ENCODE data around the gene FAM120AOS.

The FAM120AOS gene

DNA sequence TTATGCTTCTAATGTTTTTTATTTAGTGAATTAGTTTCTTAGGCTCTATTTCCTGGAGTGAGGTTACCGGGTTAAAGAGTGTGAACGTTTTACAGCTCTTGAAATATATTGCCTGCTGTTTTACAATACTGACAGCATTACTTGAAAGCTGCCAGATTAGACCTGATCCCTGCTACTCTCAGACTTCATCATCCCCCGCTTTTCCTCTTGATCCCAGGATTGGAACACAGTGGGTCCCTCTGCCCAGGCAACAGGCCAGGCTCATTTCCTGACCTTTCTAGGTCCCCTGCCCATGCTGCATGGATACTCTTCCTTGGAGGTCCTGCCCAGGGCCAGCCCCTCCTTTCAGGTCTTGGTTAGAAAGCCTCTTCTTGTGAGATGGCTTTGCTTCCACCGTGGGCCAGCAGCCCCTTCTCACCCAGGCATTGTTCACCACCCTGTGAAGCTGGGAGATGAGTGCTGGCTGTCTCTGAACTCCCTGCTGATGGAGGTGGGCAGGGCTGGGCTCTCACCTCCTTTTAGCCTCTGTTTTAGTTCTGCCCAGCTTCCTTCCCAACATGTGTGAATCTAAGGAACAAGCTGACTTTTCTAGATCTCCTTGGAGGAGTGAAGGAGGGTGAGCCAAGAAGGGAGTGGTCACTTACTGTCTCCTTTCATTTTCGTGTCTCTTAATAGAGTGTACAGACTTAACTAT lies 15.5 kb upstream of the FAM120AOS start:
- FAIRE-seq (no peak), DNase-seq (ENCODE audit: insufficient read length, low spot score) (no peak)

GRCh38 chr9:93467462-93467861 lies 14.1 kb upstream of the FAM120AOS start:
- FAIRE-seq, result no peak
- DNase-seq (ENCODE audit: insufficient read length, low spot score), result no peak

- FAIRE-seq (no peak), DNase-seq (ENCODE audit: insufficient read length, low spot score) (no peak)
Measured at GRCh38 chr9:93467062-93467416, 13.7 kb upstream of the FAM120AOS start.

DNA sequence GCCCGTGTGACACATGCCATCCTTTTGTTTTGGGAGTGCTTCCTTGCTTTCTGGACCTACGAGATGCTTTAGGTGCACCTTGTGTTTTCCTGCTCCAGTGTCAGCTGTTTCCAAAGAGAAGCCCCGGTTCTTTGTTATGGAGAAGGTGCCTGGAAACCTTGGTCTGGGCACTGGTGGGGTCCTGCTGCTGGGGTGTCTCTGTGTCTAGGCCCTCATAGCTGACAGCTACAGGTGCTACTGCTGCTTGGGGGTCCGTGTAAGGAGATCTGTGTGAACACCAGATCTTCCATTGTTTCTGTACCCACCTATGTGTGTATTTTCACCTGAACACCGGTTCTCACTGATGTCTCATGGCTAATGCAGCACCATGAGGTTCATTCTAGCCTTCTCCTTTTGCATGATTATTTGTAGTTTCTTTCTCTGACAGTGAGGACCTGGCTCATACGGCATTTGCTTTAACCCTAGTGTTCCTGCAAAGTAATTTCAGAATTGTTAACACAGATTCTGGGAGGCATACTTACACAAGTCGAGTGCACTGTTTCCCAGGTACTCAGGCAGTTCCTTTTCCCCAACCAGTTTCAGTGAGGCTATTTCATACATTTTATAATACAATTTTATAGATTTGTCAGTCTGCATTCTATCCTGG lies 13.2 kb upstream of the FAM120AOS start:
- no peak for DNase-seq (ENCODE audit: insufficient read length, low spot score)
- FAIRE-seq, result no peak

DNA sequence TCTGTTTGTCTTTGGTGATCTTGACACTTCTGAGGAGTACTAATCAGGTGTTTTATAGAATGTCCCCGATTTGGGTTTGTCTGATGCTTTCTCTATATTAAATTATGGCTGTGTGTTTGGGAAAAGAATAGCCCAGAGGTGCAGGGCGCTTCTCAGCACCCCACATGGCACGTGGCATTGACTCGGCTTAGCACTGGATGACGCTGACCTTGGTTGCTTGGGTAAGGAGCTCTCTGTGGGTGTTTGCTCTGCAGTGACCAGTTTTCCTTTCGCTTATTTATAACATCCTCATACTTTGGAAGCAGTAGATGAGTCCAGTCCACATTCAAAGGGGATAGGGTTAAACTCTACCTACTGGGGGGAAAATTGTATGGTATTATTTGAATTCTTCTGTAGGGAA lies 12.5 kb upstream of the FAM120AOS start:
- DNase-seq (ENCODE audit: insufficient read length, low spot score) (no peak), FAIRE-seq (no peak)

DNA sequence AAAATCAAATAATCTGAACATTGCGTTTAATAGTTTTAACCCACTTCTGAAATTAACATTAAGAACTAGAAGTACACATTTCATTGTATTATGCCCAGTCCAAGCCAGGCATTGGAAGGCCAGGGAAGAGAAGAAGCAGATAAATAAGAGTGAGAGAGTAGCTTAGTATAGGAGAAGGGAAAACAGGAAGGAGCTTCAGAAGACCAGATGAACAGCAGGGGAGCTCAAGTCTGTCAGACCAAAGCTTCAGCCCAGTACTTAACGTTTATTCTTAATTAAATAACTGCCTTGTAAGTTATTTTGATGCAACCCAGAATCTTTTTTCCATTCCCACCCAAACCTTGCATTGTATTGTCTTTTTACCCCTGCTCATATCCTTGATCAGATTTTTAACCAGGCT lies 11.5 kb upstream of the FAM120AOS start:
- FAIRE-seq, result no peak

GRCh38 chr9:93464395-93464794 lies 11.0 kb upstream of the FAM120AOS start:
- DNase-seq (ENCODE audit: insufficient read length, low spot score) (no peak), FAIRE-seq (peak; percentile 78)

More for the DNA sequence above, 11.5 kb upstream of the FAM120AOS start:
- no peak for DNase-seq (ENCODE audit: insufficient read length, low spot score)

DNA sequence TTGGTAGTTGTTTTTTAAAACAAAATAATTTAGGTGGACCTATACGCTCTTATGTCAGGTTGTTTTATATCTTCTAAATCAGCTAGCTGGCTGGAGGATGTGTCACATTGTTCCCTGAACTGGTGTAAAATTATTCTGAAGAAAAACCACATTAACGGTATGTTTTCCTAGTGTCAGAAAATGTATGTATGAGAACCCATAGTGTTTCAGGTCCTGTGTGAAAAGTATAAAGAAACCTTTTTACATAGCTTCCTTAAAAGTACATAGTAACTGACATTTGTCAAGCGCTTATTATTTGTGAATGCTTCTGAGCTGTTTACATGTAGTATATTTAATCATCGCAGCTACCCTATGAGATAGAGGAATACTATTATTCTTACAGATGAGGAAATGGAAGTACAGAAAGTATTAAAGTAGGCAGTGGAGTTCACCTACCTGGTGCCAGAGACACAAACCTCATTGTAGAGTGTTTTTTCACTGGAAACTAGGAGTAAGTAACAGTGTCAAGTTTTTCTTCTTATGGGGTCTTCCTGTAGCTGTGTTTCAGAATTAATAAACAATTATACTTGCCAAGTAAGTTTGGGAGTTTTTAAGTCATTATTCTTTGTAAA lies 10.4 kb upstream of the FAM120AOS start:
- FAIRE-seq (no peak), DNase-seq (ENCODE audit: insufficient read length, low spot score) (no peak)

- DNase-seq (ENCODE audit: insufficient read length, low spot score) (no peak), FAIRE-seq (no peak)
Measured at GRCh38 chr9:93461821-93462220, 8.4 kb upstream of the FAM120AOS start.

- no peak for FAIRE-seq
- no peak for DNase-seq (ENCODE audit: insufficient read length, low spot score)
Measured at GRCh38 chr9:93461414-93461743, 8.0 kb upstream of the FAM120AOS start.

DNA sequence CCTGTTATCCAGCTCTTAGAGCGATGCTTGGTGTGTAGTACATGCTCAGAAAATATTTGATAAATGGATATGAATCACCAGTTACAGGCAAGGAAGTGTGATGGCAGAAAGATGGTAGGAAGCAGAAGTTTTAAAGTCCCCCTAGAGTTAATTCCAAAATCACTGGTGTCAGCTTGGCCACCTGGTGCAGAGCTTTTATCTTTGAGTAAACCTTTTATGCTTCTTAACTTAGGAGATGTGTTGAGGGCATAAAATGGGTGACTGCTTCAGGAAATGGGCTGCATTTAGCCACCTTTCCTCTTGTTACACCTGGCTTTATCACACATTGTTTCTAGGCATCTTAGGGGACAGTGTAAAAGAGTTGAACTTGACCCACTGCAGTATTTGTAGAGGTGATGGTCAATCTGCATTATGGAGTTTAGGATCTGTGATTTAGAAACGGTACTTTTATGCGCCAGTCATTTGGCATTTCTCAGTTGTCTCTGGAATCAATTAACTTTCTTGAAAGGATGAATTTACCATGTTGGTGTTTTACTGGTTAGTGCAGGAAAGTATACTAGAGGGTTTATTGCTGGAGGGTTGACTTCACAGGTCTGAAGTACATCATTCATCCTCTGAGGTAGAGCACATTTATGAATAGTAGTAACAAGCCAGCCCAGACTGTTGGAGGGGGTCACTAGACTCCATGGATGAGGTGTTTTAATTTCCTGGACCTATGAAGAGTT lies 7.5 kb upstream of the FAM120AOS start:
- FAIRE-seq, result peak; percentile 73

DNA sequence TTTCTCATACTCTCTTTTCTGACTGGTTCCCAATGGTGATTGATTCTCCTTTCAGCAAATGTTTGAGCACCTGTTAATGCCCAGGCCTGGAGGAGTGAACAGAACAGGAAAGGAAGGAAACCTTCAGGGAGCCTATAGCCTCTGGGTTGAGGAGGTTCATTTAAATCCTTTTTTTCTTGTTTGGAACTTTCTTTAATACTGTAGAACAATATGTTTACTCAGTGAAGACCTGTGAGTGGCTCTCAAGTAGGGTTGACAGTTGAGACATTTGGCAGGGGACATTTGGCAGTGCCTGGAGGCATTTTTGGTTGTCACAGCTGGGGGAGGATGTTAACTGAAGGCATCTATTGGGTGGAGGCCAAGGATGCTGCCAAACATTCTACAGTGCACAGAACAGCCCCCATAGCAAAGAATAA lies 6.1 kb upstream of the FAM120AOS start:
- DNase-seq (ENCODE audit: insufficient read length, low spot score) (no peak), FAIRE-seq (no peak)

More for the DNA sequence above, 7.5 kb upstream of the FAM120AOS start:
- DNase-seq (ENCODE audit: insufficient read length, low spot score), result no peak

DNA sequence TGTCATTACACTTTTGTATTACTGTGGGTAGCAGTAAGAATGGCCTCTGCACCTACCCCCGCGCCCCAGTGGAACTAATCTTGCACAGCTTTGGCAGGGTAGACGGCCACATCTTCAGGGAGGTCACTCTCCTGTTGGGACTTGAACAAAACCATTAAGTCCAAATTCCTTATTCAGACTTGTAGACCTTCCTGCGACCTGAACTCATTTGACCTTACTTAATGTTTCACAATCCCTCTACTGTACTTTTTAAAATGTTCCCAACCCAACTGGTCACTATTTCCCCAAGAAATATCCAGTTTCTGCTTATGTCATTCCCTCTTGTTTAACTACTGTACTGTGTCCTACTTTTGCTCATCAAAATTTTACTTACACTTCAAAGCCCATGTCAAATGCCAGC lies 5.3 kb upstream of the FAM120AOS start:
- no peak for DNase-seq (ENCODE audit: insufficient read length, low spot score)
- no peak for FAIRE-seq

GRCh38 chr9:93457006-93457405 lies 3.6 kb upstream of the FAM120AOS start:
- FAIRE-seq, result no peak
- DNase-seq (ENCODE audit: insufficient read length, low spot score), result no peak

DNA sequence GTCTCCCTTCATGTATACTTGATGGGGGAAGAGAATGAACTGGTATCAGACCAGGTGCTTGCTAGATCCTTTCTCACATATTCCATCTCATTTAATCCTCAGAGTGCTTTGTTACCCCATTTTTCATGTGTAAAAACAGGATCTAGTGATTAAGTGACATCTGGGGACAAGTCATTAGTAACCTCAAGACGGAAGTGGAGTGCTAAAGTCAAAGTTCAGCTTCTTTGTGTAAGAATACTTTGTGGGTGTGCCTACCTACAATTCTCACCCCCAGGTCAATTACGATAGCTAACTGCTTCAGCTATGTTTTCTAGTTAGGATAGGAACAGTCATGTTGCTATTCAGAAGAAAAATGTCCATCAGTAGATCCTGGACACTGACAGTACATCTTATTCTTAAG lies 3.1 kb upstream of the FAM120AOS start:
- FAIRE-seq (no peak), DNase-seq (ENCODE audit: insufficient read length, low spot score) (no peak)

DNA sequence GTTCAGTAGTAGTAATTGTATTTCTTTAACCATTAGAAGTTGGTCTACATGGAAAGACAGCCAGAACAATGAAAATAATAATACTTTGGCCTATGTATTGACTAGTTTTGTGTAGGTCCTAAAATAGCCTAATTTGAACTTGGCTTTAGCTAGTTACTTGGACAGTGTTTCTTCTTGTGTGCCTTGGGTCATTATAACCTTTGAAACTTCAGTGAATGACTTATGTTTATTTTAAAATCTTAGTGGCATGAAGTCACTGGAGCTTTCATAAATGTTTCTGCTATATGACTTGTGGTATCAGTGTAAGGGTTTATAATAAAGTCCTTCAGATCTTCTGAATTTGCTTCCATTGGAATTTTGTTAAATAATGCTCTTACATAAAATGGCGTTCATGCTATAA lies 2.6 kb upstream of the FAM120AOS start:
- DNase-seq (ENCODE audit: insufficient read length, low spot score) (no peak), FAIRE-seq (no peak)

- FAIRE-seq (peak; percentile 42), DNase-seq (ENCODE audit: insufficient read length, low spot score) (no peak)
Measured at GRCh38 chr9:93452710-93453046, 703 bp downstream of the FAM120AOS start.

DNA sequence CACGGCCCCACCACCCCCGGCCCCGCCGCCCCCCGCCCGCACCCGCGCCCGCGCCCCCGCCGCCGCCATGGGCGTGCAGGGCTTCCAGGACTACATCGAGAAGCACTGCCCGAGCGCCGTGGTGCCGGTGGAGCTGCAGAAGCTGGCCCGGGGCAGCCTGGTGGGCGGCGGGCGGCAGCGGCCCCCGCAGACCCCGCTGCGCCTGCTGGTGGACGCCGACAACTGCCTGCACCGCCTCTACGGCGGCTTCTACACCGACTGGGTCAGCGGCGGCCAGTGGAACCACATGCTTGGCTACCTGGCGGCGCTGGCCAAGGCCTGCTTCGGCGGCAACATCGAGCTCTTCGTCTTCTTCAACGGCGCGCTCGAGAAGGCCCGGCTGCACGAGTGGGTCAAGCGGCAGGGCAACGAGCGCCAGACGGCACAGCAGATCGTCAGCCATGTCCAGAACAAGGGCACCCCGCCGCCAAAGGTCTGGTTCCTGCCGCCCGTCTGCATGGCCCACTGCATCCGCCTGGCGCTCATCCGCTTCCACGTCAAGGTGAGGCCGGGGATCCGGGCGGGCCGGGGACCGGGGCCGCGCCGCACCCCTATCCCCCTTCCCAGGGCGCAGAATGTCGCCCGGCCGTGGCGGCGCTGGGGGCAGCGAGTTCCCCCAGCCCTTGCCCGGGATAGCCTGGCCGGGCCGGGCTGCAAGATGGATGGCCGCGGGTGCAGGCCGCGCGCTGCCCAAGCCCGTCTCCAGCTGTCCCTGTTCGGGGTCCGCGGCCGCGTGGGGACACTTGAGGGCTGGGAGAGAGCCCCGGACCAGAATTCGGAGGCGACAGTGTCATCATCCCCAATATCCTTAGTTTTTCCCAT lies 1.3 kb downstream of the FAM120AOS start:
- FAIRE-seq (no peak), DNase-seq (ENCODE audit: insufficient read length, low spot score) (peak; percentile 19)

GRCh38 chr9:93450945-93451815 lies 2.2 kb downstream of the FAM120AOS start, which contains the start of gene FAM120A:
TSS of gene FAM120A (plus strand) at chr9:93451685. CDS start at chr9:93451916, 231 bp downstream.
- peak; percentile 72 for DNase-seq (ENCODE audit: insufficient read length, low spot score)
- peak; percentile 67 for FAIRE-seq

GRCh38 chr9:93447655-93448054 lies 5.7 kb downstream of the FAM120AOS start:
- FAIRE-seq, result no peak
- DNase-seq (ENCODE audit: insufficient read length, low spot score), result no peak
